Putamen (tissue), 1 donor: ENCODE results near the gene SIK2.
"Not testable (repeated sequence)": the region's sequence is repeated elsewhere in the genome, so short reads cannot be mapped to it uniquely, and the experiment has no call there.

Experiments used
- DNase-seq: peaks from one replicate; pipeline ENCODE4 v3.0.0-alpha.2; 2016; ENCODE audit warnings: low spot score

Gene SIK2

GRCh38 chr11:111627591-111627990 lies 25.3 kb downstream of the SIK2 start:
- DNase-seq: no peak

GRCh38 chr11:111629499-111629898 lies 27.2 kb downstream of the SIK2 start:
- no peak for DNase-seq

GRCh38 chr11:111631024-111631665 lies 28.9 kb downstream of the SIK2 start:
- DNase-seq: no peak

GRCh38 chr11:111631666-111632039 lies 29.4 kb downstream of the SIK2 start:
- DNase-seq: no peak

GRCh38 chr11:111632516-111633220 lies 30.4 kb downstream of the SIK2 start:
- no peak for DNase-seq

GRCh38 chr11:111633248-111633647 lies 31.0 kb downstream of the SIK2 start:
- no peak for DNase-seq

GRCh38 chr11:111633756-111634362 lies 31.6 kb downstream of the SIK2 start:
- no peak for DNase-seq

GRCh38 chr11:111634981-111635705 lies 32.9 kb downstream of the SIK2 start:
- DNase-seq: no peak

GRCh38 chr11:111635706-111636045 lies 33.4 kb downstream of the SIK2 start:
- peak; percentile 77 for DNase-seq

- DNase-seq: no peak
Observed at GRCh38 chr11:111637885-111638284, 35.6 kb downstream of the SIK2 start.

- no peak for DNase-seq
Observed at GRCh38 chr11:111639226-111639925, 37.1 kb downstream of the SIK2 start.

- DNase-seq: no peak
Observed at GRCh38 chr11:111641339-111642015, 39.2 kb downstream of the SIK2 start.

- DNase-seq: no peak
Observed at GRCh38 chr11:111642542-111642941, 40.3 kb downstream of the SIK2 start.

- no peak for DNase-seq
Observed at GRCh38 chr11:111644922-111645321, 42.7 kb downstream of the SIK2 start.

GRCh38 chr11:111645657-111646316 lies 43.5 kb downstream of the SIK2 start:
- no peak for DNase-seq

GRCh38 chr11:111651336-111651735 lies 49.1 kb downstream of the SIK2 start:
- not testable (repeated sequence) for DNase-seq

GRCh38 chr11:111652184-111652583 lies 49.9 kb downstream of the SIK2 start:
- no peak for DNase-seq

GRCh38 chr11:111654601-111655000 lies 52.4 kb downstream of the SIK2 start:
- no peak for DNase-seq

GRCh38 chr11:111655924-111656323 lies 53.7 kb downstream of the SIK2 start:
- DNase-seq: no peak

- DNase-seq: not testable (repeated sequence)
Observed at GRCh38 chr11:111657905-111658304, 55.7 kb downstream of the SIK2 start.

- DNase-seq: not testable (repeated sequence)
Observed at GRCh38 chr11:111658493-111658892, 56.2 kb downstream of the SIK2 start.
